ENCODE data around the gene TTC21B.

DNA sequence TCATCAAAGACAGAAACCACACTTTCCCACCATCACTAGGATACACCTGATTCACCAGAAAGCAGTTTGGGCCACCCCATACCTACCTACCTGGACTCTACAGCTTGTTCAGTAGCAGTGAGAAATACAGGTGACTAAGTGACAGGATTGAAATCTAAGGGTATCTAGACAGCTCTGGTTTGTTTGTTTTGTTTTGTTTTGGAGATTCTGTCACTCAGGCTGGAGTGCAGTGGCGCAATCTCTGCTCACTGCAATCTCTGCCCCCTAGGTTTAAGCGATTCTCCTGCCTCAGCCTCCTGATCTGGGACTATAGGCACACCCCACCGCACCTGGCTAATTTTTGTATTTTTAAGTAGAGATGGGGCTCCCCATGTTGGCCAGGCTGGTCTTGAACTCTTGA, 3.1 kb downstream of the TTC21B start:
- TF ChIP-seq SPI1 (IDR thresholded peaks at IDR 0.05; ENCODE audit: low read depth, low read length) = no peak
- no peak for TF ChIP-seq POLR2AphosphoS5 (IDR thresholded peaks at IDR 0.05; ENCODE audit: low read depth, low read length)
- TF ChIP-seq POLR2A (IDR thresholded peaks at IDR 0.05; ENCODE audit: low read depth, low read length) = no peak
- no peak for TF ChIP-seq POU2F2 (IDR thresholded peaks at IDR 0.05; ENCODE audit: low read depth, low read length)
- no peak for TF ChIP-seq TAF1 (IDR thresholded peaks at IDR 0.05; ENCODE audit: low read depth, low read length)

Data from GM12891 (cell line).